HG03575 (cell line): ENCODE data around the gene ULK3.

Source experiments
- ATAC-seq: cut with Tn5 transposase; IDR thresholded peaks from one replicate; pipeline ENCODE4 v1.9.1; 2021; ENCODE audit not compliant: unreplicated experiment, insufficient number of reproducible peaks, low FRiP score; ENCODE audit errors: extremely low read depth

ULK3 gene

GRCh38 chr15:74808078-74808839 lies 34.7 kb downstream of the ULK3 start:
- ATAC-seq, result no peak

DNA sequence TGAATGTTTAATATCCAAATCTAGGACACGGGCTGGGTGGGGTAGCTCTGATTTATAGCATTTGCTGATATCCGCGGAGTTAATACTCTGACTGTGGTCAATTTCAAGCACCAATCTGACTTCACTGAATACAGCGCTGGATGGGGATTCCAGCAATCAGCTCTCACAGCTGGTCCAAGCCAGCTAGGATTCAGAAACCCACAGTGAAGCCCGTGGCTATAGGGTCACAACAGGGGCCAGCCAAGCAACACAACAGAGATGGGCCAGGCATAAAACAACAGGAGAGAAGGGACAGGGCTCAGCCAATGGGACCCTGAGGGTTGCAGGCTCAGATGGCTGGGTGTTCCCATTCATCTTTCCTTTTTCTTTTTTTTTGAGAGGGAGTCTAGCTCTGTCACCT lies 35.7 kb downstream of the ULK3 start:
- no peak for ATAC-seq

DNA sequence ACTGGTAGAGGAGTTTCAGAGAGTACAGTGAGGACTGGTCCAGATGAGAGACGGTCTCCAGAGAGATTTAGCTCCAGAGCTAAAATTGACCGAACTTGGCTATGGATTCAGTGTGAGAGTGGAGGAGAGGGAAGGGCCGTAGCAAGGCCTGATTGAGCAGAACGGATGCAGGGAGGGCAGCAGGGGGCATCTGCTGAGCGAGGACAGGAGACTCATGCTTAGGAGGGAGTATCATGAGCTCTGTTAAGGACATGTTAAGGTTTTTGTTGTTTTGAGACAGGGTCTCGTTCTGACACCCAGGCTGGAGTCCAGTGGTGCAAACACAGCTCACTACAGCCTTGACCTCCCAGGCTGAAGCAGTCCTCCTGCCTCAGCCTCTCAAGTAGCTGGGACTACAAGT lies 38.0 kb downstream of the ULK3 start:
- no peak for ATAC-seq

DNA sequence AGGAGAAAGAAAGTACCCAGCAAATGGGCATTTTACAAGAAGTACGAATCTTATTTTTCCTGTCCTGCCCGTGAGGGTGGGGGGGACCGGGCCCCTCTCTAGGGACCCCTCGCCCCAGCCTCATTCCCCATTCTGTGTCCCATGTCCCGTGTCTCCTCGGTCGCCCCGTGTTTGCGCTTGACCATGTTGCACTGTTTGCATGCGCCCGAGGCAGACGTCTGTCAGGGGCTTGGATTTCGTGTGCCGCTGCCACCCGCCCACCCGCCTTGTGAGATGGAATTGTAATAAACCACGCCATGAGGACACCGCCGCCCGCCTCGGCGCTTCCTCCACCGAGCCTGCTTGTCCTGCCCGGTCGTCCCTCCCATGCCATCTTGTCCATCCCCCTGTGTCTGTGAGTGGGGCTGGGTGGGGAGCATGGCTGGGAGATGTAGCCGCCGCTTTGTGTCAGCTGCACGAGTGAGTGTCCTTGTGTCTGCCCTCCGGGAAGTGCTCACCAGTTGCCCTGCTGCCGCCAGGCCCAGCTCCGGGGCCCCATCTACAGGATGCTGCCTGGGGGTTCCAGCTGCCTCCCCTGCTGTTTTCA lies 40.0 kb downstream of the ULK3 start:
- ATAC-seq, result no peak

- ATAC-seq, result no peak
These were observed 40.7 kb downstream of the ULK3 start for GRCh38 chr15:74802290-74802689.

DNA sequence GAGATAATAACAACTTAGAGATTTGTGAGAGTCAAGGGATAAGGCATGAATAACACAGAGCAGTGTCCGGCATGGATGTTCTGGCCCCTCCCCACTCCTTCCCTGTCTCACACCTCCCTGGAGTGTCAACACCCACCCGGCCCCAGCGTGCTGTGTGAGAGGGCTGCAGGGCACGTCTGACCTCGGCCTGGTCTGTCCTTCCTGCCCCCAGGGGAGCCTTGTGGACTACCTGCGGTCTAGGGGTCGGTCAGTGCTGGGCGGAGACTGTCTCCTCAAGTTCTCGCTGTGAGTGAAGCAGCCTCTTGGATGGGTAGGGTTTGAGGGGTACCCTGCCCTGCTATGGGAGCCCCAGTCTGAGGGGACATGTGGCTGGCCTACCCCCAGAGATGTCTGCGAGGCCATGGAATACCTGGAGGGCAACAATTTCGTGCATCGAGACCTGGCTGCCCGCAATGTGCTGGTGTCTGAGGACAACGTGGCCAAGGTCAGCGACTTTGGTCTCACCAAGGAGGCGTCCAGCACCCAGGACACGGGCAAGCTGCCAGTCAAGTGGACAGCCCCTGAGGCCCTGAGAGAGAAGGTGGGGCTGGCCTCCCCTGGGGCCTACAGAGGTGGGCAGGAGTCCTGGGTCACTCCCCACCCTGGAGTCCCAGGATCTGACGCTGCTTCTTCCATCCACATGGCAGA lies 41.5 kb downstream of the ULK3 start:
- no peak for ATAC-seq

DNA sequence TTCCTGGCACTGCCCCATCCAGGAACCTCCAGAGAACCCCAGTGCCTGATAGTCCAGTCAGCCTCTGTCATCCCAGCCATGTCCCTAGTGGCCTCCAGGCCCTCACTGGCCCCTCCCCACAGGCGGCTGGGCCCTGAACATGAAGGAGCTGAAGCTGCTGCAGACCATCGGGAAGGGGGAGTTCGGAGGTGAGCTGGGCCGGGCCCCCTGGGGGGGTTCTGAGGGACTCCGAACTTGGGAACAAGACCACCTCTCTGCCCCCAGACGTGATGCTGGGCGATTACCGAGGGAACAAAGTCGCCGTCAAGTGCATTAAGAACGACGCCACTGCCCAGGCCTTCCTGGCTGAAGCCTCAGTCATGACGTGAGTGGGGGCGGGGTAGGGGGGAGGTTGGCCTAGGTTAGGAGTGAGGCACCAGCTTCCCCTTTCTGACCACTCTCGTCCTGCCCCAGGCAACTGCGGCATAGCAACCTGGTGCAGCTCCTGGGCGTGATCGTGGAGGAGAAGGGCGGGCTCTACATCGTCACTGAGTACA lies 42.3 kb downstream of the ULK3 start:
- ATAC-seq, result no peak

DNA sequence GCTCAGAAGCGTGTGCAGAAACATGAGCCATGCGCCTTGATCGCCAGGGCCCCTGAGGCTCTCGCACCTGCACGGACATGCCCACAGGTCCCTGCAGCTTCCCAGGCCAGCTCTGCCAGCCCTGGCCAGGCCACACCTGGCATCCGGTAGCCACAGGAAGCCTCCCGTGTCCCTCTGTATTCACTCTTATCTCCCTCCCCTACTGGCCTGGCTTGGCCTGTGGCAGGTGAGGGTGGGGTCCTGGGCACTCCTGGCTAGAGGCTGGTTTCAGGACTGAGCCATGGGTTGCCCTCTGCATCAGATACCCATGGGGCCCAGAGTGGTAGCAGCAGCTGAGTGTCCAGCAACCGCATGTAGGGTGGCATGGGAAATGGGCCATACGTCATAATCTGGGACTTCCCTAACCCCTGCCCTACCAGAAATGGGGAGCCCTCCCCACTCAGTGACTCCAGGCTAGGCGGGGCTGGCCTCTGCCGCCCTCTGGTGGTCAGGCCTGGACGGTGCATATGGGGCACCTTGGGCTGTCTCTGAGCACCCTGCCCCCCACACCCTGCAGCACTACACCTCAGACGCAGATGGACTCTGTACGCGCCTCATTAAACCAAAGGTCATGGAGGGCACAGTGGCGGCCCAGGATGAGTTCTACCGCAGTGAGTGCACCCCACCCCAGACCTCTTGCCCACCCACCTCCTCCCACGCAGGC lies 42.9 kb downstream of the ULK3 start:
- no peak for ATAC-seq

GRCh38 chr15:74799255-74799855 lies 43.6 kb downstream of the ULK3 start:
- ATAC-seq, result no peak

DNA sequence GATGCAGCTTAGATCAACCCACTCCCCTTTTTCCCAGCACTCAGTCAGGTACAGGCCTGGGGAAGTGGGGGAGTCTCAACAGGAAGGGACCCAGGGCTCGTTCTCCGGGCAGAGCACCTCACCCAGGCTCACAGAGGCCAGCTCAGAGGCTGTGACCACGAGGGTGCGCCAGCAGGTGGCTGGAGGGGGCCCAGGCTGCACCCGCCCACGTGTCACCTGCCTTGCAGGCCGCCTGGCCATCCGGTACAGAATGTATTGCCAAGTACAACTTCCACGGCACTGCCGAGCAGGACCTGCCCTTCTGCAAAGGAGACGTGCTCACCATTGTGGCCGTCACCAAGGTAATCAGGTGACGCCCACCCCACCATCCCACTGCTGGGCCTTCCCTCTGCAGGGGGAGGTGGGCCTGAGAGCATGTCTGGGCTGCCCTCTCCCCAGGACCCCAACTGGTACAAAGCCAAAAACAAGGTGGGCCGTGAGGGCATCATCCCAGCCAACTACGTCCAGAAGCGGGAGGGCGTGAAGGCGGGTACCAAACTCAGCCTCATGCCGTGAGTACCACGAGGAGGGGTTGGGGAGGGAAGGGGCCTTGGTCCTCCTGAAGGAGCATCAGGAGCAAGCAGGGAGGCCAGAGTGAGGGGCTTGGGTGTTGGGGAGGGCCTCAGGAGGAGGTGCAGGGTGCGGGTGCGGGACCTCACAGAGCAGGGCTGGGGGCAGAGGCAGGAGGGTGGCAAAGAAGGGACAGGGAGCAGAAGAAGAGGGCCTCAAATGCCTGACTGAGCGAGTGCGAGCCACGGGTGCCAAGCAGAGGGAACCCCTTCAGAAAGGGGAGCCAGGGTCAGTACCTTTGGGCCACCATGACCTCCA lies 44.3 kb downstream of the ULK3 start:
- ATAC-seq, result no peak

GRCh38 chr15:74795966-74796625 lies 46.9 kb downstream of the ULK3 start:
- no peak for ATAC-seq

GRCh38 chr15:74794970-74795349 lies 48.0 kb downstream of the ULK3 start:
- no peak for ATAC-seq

- no peak for ATAC-seq
These were observed 48.5 kb downstream of the ULK3 start for GRCh38 chr15:74794248-74794969.

DNA sequence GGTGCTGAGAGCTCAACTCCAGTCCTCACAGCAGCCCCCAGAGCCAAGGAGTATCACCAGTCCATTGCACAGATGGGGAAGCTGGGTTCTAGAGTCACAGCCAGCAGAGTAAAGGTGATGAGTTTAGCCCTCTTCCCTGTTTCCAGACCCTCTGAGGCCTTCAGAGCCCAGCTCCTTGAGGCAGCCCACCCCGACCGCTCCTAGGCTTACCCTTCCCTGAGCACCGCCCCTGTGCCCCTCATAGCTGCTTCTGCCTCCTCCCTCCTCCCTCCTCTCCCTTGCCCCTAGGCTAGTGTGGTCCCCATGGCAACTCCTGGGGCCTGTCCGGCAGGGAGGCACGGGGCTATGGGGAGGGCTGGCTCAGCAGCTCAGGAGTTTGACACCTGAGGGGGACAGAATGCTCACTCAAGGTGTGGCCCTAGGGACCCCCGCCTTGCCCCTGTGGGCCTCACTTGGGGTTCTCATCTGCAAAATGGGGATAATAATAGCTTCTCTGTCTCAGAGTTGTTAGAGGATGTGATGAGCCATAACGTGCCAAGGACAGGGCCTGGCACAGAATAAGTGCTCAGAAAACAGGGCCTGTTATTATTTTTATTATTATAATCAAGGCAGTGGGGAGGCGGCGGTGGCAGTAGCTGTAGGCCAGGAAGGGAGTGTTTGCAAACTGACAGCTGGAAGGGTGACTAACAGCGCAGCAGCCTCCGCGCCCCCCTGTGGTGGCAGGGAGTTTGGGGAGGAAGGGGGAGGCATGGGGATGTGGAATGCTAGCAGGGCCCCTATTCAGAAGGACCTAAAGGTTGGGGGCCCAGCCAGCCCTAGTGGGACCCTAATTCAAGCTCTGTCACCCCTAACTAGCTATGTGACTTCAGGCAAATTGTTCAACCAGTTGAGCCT lies 49.6 kb downstream of the ULK3 start:
- no peak for ATAC-seq

DNA sequence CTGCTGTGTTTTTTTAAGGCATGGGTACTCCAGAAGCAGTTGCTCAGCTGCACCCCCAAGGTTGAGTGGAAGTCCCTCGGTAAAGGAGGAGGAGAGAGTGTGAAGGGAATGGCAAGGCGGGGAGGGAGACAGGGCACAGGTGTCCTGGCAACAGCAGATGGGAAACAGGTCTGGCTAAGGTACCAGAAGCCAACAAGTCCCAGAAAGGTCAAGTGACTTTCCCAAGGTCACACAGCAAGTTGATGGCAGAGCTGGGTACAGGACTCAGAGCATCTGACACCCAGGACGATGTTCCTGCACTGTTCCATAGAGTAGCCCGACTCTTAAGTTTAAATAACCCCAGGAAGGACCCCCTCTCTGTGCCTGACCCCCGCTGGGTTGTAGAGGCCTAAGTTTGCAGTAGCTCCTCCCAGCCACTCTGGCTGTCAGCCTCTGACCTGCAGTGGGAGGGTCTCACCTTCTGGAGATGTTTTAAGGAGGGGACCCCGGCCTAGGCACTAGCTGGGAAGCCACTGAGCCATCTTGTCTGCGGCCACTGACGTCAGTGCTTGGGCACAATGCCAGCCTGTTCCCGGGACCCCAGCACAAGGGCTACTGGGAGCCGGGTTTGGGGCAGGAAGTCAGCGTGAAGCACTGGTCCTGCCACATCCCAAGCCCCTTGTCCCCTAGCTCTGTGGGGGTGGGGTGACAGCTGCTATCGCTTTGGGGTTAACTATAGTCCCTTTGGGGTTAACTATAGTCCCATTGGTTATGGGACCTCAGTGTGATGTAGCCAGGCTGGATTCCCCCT lies 50.5 kb downstream of the ULK3 start:
- ATAC-seq, result no peak

- ATAC-seq, result no peak
These were observed 51.3 kb downstream of the ULK3 start for GRCh38 chr15:74791667-74792066.
